IPS DF 6.9 (cell line): ENCODE results near the gene MEOX1.
"Not testable (repeated sequence)": the region's sequence is repeated elsewhere in the genome, so short reads cannot be mapped to it uniquely, and the experiment has no call there.

Source experiments
- DNase-seq: peaks from one replicate; pipeline ENCODE4 v3.0.0-alpha.2; 2013; ENCODE audit warnings: low read depth, low spot score
- H3K27ac ChIP-seq: one replicate; pipeline ENCODE4 v1.5.1; 2013; ENCODE audit warnings: low read length, control low read depth
- H3K27me3 ChIP-seq: 2 replicates; pipeline ENCODE4 v1.6.1; 2013; ENCODE audit warnings: mild to moderate bottlenecking, low read length; ENCODE audit not compliant: control insufficient read depth, insufficient read depth
- H3K36me3 ChIP-seq: 2 replicates; pipeline ENCODE4 v1.6.1; 2013; ENCODE audit warnings: low read length; ENCODE audit not compliant: control insufficient read depth, insufficient read depth
- H3K4me1 ChIP-seq: 2 replicates; pipeline ENCODE4 v1.6.1; 2013; ENCODE audit warnings: low read length; ENCODE audit not compliant: control insufficient read depth, insufficient read depth
- H3K4me3 ChIP-seq: 2 replicates; pipeline ENCODE4 v1.5.1; 2013; ENCODE audit warnings: mild to moderate bottlenecking, low read length
- H3K9me3 ChIP-seq: 2 replicates; pipeline ENCODE4 v1.6.1; 2013; ENCODE audit warnings: low read length, inconsistent platforms; ENCODE audit not compliant: control insufficient read depth, insufficient read depth
- WGBS: extraction: QIAGEN DNeasy Blood & Tissue Kit; methylation state at CpG from one replicate; pipeline ENCODE4 v1.1.7; 2013; ENCODE audit warnings: mixed read lengths, missing lambda C conversion rate; ENCODE audit not compliant: insufficient read length, insufficient coverage; 5-methylcytosine and 5-hydroxymethylcytosine counted together

Gene MEOX1

GRCh38 chr17:43697937-43698336 lies 36.2 kb upstream of the MEOX1 start:
- no peaks in the 10 kb centered on the region for H3K36me3 ChIP-seq
- no CpG with 5 or more reads among the region's 10 CpGs for WGBS

DNA sequence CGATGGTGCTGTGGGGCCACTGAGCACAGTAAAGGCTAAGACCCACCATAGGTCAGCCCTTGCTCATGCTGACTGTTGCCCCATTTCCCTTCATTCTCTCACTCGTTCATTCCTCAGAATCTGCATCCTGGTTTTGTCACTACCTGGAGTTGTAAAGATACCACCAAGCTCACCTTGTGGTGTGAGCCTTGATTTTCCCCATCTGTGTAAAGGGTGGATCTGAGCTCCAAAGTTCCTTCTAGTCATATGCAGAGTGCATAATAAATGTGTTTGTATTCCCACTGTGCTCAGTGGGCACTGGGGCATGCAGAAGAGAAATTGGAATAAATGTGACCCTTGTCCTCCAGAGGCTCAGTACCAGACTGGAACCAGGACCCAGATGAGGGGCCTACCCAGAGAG lies 35.2 kb upstream of the MEOX1 start:
- Histone ChIP-seq H3K9me3 (no peaks in the 10 kb centered on the region), H3K4me3 (no peak overlapping the region), H3K4me1 (no peaks in the 10 kb centered on the region; the same call in 1 of the 2 replicates), H3K27me3 (no peaks in the 10 kb centered on the region), H3K27ac (no peak overlapping the region), H3K36me3 (no peaks in the 10 kb centered on the region)
- no CpG with 5 or more reads among the region's 2 CpGs for WGBS
- no peak for DNase-seq

More at GRCh38 chr17:43697937-43698336, 36.2 kb upstream of the MEOX1 start:
- no peak for DNase-seq
- Histone ChIP-seq H3K4me3 (no peak overlapping the region), H3K27me3 (no peaks in the 10 kb centered on the region), H3K4me1 (no peaks in the 10 kb centered on the region; the same call in 1 of the 2 replicates), H3K9me3 (no peaks in the 10 kb centered on the region), H3K27ac (no peak overlapping the region)

DNA sequence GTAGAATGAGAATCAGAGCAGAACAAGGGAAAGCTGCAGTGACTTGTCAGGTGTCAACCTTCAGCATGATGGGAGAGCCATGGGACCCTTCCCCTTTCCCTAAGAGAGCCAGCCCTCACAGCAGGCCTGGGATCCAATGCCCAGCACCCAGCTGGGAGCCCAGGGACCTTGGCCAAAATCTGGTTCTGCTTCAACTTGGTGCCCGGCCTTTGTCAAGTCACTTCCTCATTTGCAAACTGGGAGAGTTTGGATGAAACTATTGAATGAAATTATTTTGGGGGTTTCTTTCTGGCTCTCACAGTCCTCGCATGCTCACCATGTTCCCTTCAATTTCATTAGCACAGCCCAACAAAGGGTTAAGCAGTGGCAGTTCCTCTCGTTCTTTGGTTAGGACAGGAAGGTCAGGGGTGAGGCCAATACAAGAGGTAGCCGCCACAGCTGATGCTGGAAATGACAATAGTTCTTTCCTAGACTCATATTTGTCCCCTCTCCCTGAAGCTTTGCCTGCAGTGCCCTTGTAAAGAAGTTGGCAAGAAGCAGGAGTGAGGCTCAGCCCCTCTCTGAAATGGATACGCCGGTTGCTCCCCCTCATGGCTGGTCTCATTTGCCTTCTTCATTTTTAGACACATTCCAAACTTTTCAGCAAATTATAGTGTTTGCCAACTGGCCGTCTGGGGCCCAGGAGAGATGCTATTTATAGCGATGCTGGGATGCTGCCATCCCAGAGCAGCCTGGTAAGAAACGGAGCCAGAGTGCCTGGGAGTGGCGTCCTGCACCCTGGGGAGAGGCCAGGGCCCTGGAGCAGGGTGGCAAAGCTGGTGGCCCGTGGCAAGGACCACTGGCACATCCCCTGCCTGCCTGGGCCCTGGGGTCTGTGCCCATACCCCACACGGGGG lies 34.5 kb upstream of the MEOX1 start:
- H3K9me3 ChIP-seq = no peaks in the 10 kb centered on the region

GRCh38 chr17:43694081-43694870 lies 32.6 kb upstream of the MEOX1 start:
- no peak overlapping the region for H3K4me3 ChIP-seq
- no peaks in the 10 kb centered on the region for H3K9me3 ChIP-seq
- no peaks in the 10 kb centered on the region for H3K27me3 ChIP-seq
- no CpG with 5 or more reads among the region's 11 CpGs for WGBS
- peak; percentile 88 for DNase-seq
- no peaks in the 10 kb centered on the region; the same call in 1 of the 2 replicates for H3K4me1 ChIP-seq
- H3K36me3 ChIP-seq = no peaks in the 10 kb centered on the region
- H3K27ac ChIP-seq = no peak overlapping the region

More for the DNA sequence above, 34.5 kb upstream of the MEOX1 start:
- no peak overlapping the region for H3K27ac ChIP-seq
- WGBS = no CpG with 5 or more reads among the region's 12 CpGs
- no peaks in the 10 kb centered on the region for H3K36me3 ChIP-seq
- H3K27me3 ChIP-seq = no peaks in the 10 kb centered on the region
- DNase-seq = no peak
- H3K4me1 ChIP-seq = no peaks in the 10 kb centered on the region; the same call in 1 of the 2 replicates
- H3K4me3 ChIP-seq = no peak overlapping the region

GRCh38 chr17:43691317-43691693 lies 29.6 kb upstream of the MEOX1 start:
- no CpG with 5 or more reads among the region's 6 CpGs for WGBS
- no peak for DNase-seq
- H3K36me3 ChIP-seq = no peaks in the 10 kb centered on the region

DNA sequence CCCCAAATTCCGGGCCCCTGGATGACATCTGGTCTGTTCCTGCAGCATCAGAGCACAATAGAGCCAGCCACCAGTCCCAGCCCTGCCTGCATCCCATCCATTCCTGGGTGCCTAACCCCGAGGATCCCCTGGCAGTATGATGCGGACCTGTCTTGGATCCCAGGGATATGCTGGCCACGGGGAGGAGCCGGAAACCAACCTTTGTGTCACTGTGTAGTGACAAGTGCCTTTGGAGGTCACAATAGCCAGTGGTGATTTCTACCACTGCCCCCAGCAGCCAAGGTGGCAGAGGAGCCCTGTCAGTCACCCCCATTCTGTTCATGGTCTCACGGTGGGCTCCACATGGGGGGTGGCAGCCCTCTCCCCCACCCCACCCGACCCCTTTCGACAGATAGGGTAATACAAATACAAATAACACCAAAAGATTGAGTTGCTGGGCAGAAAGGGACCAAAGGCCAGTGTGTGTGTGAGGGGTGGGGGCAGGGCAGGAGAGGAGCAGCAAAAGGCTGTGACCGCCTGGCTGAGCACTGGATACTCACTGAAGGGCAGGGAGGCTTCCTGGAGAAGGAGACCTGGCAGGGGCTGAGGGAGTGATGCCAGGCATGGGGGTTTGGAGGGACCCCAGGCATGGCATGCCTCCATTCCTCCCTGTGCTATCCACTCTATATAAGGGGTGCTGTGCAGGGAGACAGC lies 29.0 kb upstream of the MEOX1 start:
- WGBS = no CpG with 5 or more reads among the region's 9 CpGs
- no peak for DNase-seq
- Histone ChIP-seq H3K9me3 (no peaks in the 10 kb centered on the region), H3K36me3 (no peaks in the 10 kb centered on the region), H3K4me3 (no peak overlapping the region), H3K27ac (no peak overlapping the region), H3K4me1 (no peaks in the 10 kb centered on the region), H3K27me3 (no peaks in the 10 kb centered on the region)

More at GRCh38 chr17:43691317-43691693, 29.6 kb upstream of the MEOX1 start:
- H3K27me3 ChIP-seq = no peaks in the 10 kb centered on the region
- no peak overlapping the region for H3K4me3 ChIP-seq
- H3K4me1 ChIP-seq = no peaks in the 10 kb centered on the region
- no peaks in the 10 kb centered on the region for H3K9me3 ChIP-seq
- no peak overlapping the region for H3K27ac ChIP-seq

DNA sequence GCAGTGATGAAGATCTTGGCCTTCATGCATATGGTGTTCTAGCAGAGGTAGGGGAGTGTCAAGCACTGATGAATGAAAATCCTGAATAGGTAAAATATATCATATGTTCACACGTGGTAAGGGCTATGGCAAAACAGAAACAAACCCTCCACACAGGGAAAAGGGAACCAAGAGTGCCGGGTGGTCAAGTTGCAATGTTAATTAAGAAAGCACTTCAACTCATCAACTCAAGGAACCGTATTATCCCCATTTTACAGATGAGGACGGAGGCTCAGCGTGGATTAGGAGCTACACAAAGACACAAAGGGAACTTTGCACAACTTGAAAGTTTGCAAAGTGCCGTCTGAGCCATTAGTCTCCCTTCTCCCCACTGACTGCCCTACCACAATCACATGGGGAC lies 28.1 kb upstream of the MEOX1 start:
- WGBS = no CpG with 5 or more reads among the region's 6 CpGs
- no peak overlapping the region for H3K27ac ChIP-seq

DNA sequence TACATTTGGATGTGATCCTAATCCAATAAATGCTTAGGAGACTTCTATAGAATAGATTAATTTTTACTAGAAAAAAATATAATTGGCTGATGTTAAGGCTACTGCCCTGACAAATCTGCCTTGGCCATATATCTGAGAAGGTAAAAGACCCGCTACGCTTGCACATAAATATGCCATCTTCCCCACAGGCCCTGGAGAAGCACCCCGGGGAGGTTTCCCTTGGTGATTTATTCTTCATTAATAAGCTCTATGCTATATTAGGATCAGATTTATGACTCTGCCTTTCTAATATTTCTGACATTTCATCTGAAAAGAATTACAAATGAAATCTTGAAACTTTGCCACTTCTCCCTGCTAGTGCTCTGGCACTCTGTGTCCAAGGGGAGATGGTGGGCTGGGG lies 27.4 kb upstream of the MEOX1 start:
- no peaks in the 10 kb centered on the region for H3K36me3 ChIP-seq
- no peaks in the 10 kb centered on the region for H3K27me3 ChIP-seq
- no peak for DNase-seq
- H3K9me3 ChIP-seq = no peaks in the 10 kb centered on the region
- WGBS = no CpG with 5 or more reads among the region's 3 CpGs
- H3K4me1 ChIP-seq = no peaks in the 10 kb centered on the region
- no peak overlapping the region for H3K27ac ChIP-seq
- H3K4me3 ChIP-seq = no peak overlapping the region

More for the DNA sequence above, 28.1 kb upstream of the MEOX1 start:
- Histone ChIP-seq H3K4me1 (no peaks in the 10 kb centered on the region), H3K36me3 (no peaks in the 10 kb centered on the region), H3K9me3 (no peaks in the 10 kb centered on the region), H3K27me3 (no peaks in the 10 kb centered on the region), H3K4me3 (no peak overlapping the region)
- DNase-seq = no peak

GRCh38 chr17:43686957-43687356 lies 25.2 kb upstream of the MEOX1 start:
- not testable (repeated sequence) for H3K4me1 ChIP-seq, H3K4me3 ChIP-seq, H3K9me3 ChIP-seq, H3K27ac ChIP-seq, H3K27me3 ChIP-seq, DNase-seq, H3K36me3 ChIP-seq
- WGBS = no CpG with 5 or more reads among the region's 9 CpGs
